Liver (tissue), 9 donors: ENCODE data around the gene MAPK8. TPM values are rescaled to one million over a fixed set of nuclear protein-coding genes. Genes with fewer than 3 reads are reported as not detected.

ENCODE experiments used
- DNase-seq: peaks from one replicate; pipeline ENCODE4 v3.0.0-alpha.2; 2017; ENCODE audit warnings: low spot score
- H3K27ac ChIP-seq, 2 donors: one replicate each; pipeline ENCODE4 v1.7.0; 2013; ENCODE audit warnings: inconsistent platforms in 2 of 2, low read length in 2 of 2, control low read depth in 1 of 2, low read depth in 1 of 2, mild to moderate bottlenecking in 1 of 2
- H3K27me3 ChIP-seq, 4 donors: one replicate each; pipeline versions ENCODE4 v1.6.1 to v1.7.0; 2013; ENCODE audit warnings: low read length in 3 of 4, inconsistent platforms in 1 of 4, mild to moderate bottlenecking in 1 of 4, moderate library complexity in 1 of 4; ENCODE audit not compliant: control insufficient read depth in 4 of 4, insufficient read depth in 4 of 4
- H3K36me3 ChIP-seq, 4 donors: one replicate each; pipeline versions ENCODE4 v1.6.1 to v1.7.0; 2013; ENCODE audit warnings: low read length in 3 of 4, mild to moderate bottlenecking in 3 of 4, low read depth in 1 of 4, moderate library complexity in 1 of 4; ENCODE audit not compliant: control insufficient read depth in 4 of 4, insufficient read depth in 3 of 4
- H3K4me1 ChIP-seq, 4 donors: one replicate each; pipeline versions ENCODE4 v1.6.1 to v1.7.0; 2013; ENCODE audit warnings: low read length in 3 of 4, mild to moderate bottlenecking in 3 of 4, moderate library complexity in 1 of 4; ENCODE audit not compliant: control insufficient read depth in 4 of 4, insufficient read depth in 4 of 4
- H3K4me3 ChIP-seq, 3 donors: one replicate each; pipeline versions ENCODE4 v1.6.1 to v1.7.0; 2013; ENCODE audit warnings: low read length in 3 of 3, control low read depth in 1 of 3, low read depth in 1 of 3, mild to moderate bottlenecking in 1 of 3
- H3K9ac ChIP-seq, 2 donors: one replicate each; pipeline ENCODE4 v1.7.0; 2013; ENCODE audit warnings: low read length in 2 of 2, mild to moderate bottlenecking in 2 of 2, moderate library complexity in 2 of 2, control low read depth in 1 of 2, low read depth in 1 of 2
- H3K9me3 ChIP-seq, 4 donors: one replicate each; pipeline versions ENCODE4 v1.6.1 to v1.7.0; 2013; ENCODE audit warnings: low read length in 3 of 4; ENCODE audit not compliant: control insufficient read depth in 4 of 4
- ATF3 ChIP-seq: IDR thresholded peaks from 2 replicates; pipeline ENCODE4 v1.6.1; 2016; ENCODE audit warnings: antibody characterized with exemption
- FOXA1 ChIP-seq: IDR thresholded peaks from 2 replicates; pipeline ENCODE4 v1.6.1; 2016; ENCODE audit warnings: antibody characterized with exemption
- FOXA2 ChIP-seq: IDR thresholded peaks from 2 replicates; pipeline ENCODE4 v1.6.1; 2016; ENCODE audit warnings: antibody characterized with exemption
- GABPA ChIP-seq, 2 donors: IDR thresholded peaks in 1 of 2; conservative IDR thresholded peaks in 1 of 2; 2 replicates each; pipeline ENCODE4 v1.6.1; 2016; ENCODE audit warnings: antibody characterized with exemption in 2 of 2, mild to moderate bottlenecking in 1 of 2, moderate library complexity in 1 of 2
- HNF4G ChIP-seq: IDR thresholded peaks from 2 replicates; pipeline ENCODE4 v1.6.1; 2016; ENCODE audit warnings: antibody characterized with exemption
- NR2F2 ChIP-seq: IDR thresholded peaks from 2 replicates; pipeline ENCODE4 v1.6.1; 2016; ENCODE audit warnings: antibody characterized with exemption
- REST ChIP-seq: IDR thresholded peaks from 2 replicates; pipeline ENCODE4 v1.6.1; 2016; ENCODE audit warnings: antibody characterized with exemption, mild to moderate bottlenecking
- SP1 ChIP-seq: IDR thresholded peaks from 2 replicates; pipeline ENCODE4 v1.6.1; 2018; ENCODE audit warnings: antibody characterized with exemption, mild to moderate bottlenecking
- YY1 ChIP-seq: IDR thresholded peaks from 2 replicates; pipeline ENCODE4 v1.6.1; 2016; ENCODE audit warnings: antibody characterized with exemption, mild to moderate bottlenecking
- ZBTB33 ChIP-seq: IDR thresholded peaks from 2 replicates; pipeline ENCODE4 v1.6.1; 2016; ENCODE audit warnings: antibody characterized with exemption
- WGBS: extraction: QIAGEN DNeasy Blood & Tissue Kit; methylation state at CpG from one replicate; pipeline ENCODE4 v1.1.7; 2013; 5-methylcytosine and 5-hydroxymethylcytosine counted together
- polyA plus RNA-seq, 2 donors: library from polyadenylated mRNA; stranded (reverse) in 1 of 2; unstranded in 1 of 2; fragments of 200-250 nt in 1 of 2; fragments of >200 nt in 1 of 2; fragmentation: Nextera tagmentation in 1 of 2; extraction: Ambion mirVana in 1 of 2; gene quantifications; one replicate each; pipeline versions ENCODE4 v1.2.1 to v1.2.3, GENCODE V29; 2013 to 2015
- total RNA-seq, 2 donors: library from RNA; depleted of rRNA; stranded (reverse); fragments of >200 nt; gene quantifications; one replicate each; pipeline ENCODE4 v1.2.3, GENCODE V29; 2014
- TF ChIP-seq, protein P1 (sequence below): IDR thresholded peaks from 2 replicates; pipeline ENCODE4 v1.6.1; 2016; ENCODE audit warnings: antibody characterized with exemption
- TF ChIP-seq, protein P2 (sequence below): fragments of 150-350 bp; IDR thresholded peaks from 2 replicates; pipeline ENCODE4 v1.5.1; 2017; ENCODE audit warnings: improper control_type of control experiment, low read depth, low read length; ENCODE audit not compliant: missing input control
- donor health status: healthy.
- donor health status: healthy.
- donor health status: healthy.
- donor health status: healthy.
- donor health status: healthy.

The MAPK8 gene
- total and polyA plus RNA-seq, 4 donors = 14.9 to 51.6 (median 24.8) TPM

- no peak for DNase-seq
- H3K27ac ChIP-seq = no peak overlapping the region
- no peak overlapping the region for H3K9ac ChIP-seq
- WGBS = 89% methylated on average over 11 of the region's 11 CpGs
- no peak overlapping the region for H3K4me3 ChIP-seq
- peaks cover 0 to 4% (median 0%) of the 10 kb centered on the region in 4 donors for H3K4me1 ChIP-seq
- H3K9me3 ChIP-seq = no peaks in the 10 kb centered on the region
- H3K27me3 ChIP-seq = no peaks in the 10 kb centered on the region
- TF ChIP-seq YY1 (no peak), FOXA1 (no peak), NR2F2 (no peak), HNF4G (no peak), GABPA (IDR thresholded peaks at IDR 0.05 in 1 of 2, conservative IDR thresholded peaks at IDR 0.05 in 1 of 2) (no peak), SP1 (no peak), FOXA2 (no peak), ATF3 (no peak), REST (no peak)
- TF ChIP-seq, protein P1, sequence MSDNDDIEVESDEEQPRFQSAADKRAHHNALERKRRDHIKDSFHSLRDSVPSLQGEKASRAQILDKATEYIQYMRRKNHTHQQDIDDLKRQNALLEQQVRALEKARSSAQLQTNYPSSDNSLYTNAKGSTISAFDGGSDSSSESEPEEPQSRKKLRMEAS = no peak
- TF ChIP-seq, protein P2, sequence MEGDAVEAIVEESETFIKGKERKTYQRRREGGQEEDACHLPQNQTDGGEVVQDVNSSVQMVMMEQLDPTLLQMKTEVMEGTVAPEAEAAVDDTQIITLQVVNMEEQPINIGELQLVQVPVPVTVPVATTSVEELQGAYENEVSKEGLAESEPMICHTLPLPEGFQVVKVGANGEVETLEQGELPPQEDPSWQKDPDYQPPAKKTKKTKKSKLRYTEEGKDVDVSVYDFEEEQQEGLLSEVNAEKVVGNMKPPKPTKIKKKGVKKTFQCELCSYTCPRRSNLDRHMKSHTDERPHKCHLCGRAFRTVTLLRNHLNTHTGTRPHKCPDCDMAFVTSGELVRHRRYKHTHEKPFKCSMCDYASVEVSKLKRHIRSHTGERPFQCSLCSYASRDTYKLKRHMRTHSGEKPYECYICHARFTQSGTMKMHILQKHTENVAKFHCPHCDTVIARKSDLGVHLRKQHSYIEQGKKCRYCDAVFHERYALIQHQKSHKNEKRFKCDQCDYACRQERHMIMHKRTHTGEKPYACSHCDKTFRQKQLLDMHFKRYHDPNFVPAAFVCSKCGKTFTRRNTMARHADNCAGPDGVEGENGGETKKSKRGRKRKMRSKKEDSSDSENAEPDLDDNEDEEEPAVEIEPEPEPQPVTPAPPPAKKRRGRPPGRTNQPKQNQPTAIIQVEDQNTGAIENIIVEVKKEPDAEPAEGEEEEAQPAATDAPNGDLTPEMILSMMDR = no peak
- no peaks in the 10 kb centered on the region for H3K36me3 ChIP-seq
These were observed 135.8 kb downstream of the MAPK8 start for GRCh38 chr10:48442090-48442808.

- no peaks in the 10 kb centered on the region for H3K27me3 ChIP-seq
- no peak overlapping the region for H3K4me3 ChIP-seq
- no peak for DNase-seq
- H3K9ac ChIP-seq = no peak overlapping the region
- peaks cover 0 to 4% (median 0%) of the 10 kb centered on the region in 4 donors for H3K4me1 ChIP-seq
- 80% methylated on average over 5 of the region's 5 CpGs for WGBS
- H3K27ac ChIP-seq = no peak overlapping the region
- H3K9me3 ChIP-seq = no peaks in the 10 kb centered on the region
- no peaks in the 10 kb centered on the region for H3K36me3 ChIP-seq
- TF ChIP-seq ZBTB33 (no peak), HNF4G (no peak), FOXA1 (no peak)
- TF ChIP-seq, protein P2 = no peak
These were observed 136.3 kb downstream of the MAPK8 start for GRCh38 chr10:48442809-48443177.
